HG02678 (cell line): ENCODE measurements around the gene ATG4D.

Experiments used
- ATAC-seq: cut with Tn5 transposase; IDR thresholded peaks from one replicate; pipeline ENCODE4 v1.9.1; 2021; ENCODE audit warnings: mild to moderate bottlenecking, moderate library complexity; ENCODE audit not compliant: unreplicated experiment

The ATG4D gene

DNA sequence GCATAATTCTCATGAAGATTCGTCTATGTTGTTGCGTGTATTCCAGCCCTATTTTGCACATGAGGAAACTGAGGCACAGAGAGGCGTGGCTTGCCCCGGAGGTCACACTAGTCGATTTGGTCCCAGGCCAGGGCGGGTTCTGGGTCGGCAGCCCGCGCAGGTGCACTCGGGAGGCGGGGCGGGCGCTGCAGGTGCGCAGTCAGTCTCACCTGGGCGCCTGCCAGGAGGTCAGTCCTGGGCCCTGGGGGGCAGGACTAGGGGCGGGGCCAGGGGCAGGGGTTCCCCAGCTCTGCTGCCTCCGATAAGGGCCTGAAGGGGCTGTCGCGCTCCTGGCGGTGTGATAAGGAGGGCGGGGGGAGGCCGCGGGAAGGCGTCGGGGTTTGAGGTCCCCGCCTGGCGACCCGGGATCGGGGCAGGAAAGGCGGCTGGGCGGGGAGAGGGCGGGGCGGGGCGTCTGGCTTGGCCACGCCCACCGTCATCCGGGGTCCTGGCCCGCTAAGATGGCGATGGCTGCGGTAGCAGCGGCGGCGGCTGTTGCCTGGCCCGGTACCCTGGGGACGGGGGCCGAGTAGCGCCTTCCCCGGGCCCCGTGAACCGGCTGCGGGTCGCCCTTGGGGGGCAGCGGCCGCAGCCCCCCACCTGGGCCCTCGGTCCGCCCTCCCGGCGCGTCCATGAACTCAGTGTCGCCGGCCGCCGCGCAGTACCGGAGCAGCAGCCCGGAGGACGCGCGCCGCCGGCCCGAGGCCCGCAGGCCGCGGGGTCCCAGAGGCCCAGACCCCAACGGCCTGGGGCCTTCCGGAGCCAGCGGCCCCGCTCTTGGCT is at the start of gene ATG4D:
Gene ATG4D, plus strand, starts transcription at position 485 of the 822 bp plus-strand sequence. Its CDS starts 187 bp downstream, at position 672.
- ATAC-seq: peak; percentile 75

- ATAC-seq: no peak
Observed at GRCh38 chr19:10497371-10497770, 46.3 kb upstream of the ATG4D start.

- ATAC-seq: no peak
Observed at GRCh38 chr19:10499550-10500246, 44.0 kb upstream of the ATG4D start.

DNA sequence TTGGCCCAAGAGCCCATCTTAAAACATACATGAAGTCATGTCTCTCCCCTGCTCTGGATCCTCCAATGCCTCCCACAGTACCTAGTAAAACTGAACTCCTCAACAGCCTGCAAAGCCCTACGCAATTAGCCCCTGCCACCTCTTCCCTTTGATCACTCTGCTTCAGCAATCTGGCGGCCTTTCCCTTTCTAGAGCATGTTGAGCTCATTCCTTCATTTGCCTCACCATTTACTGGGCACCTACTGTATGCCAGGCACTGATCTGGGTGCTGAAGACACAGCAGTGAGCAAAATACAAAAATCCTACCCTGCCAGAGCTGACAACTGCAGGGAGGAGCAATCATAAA is 43.5 kb upstream of the ATG4D start:
- no peak for ATAC-seq

DNA sequence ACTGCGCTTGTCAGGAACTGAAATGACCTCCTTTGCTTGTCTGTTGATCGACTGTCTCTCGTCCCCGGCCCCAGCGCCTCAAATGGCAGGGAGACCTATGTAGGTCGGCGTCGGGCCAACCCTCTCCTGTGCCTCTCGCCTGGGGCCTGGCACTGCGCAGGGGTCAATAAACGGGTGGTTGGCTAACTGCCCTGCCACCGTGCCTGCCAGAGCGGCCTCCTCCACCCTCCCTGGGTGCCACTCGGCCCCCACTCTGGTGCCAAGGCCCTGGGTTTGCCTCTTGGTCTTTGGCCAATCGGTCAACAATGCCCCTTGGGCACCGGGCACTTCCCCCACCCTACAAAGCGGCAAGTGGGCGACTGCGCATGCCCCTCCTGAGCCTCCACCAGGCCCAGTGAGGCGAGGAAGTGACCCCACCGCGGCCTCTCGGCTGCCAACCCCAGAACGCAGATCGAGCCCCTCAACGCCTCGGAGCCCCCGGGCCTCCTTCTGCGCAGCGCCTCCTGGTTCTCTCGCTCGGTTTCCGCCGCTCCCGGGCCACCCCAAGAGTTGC is 41.7 kb upstream of the ATG4D start:
- ATAC-seq: peak; percentile 35

- peak; percentile 82 for ATAC-seq
Observed at GRCh38 chr19:10502524-10503001, 41.1 kb upstream of the ATG4D start.

DNA sequence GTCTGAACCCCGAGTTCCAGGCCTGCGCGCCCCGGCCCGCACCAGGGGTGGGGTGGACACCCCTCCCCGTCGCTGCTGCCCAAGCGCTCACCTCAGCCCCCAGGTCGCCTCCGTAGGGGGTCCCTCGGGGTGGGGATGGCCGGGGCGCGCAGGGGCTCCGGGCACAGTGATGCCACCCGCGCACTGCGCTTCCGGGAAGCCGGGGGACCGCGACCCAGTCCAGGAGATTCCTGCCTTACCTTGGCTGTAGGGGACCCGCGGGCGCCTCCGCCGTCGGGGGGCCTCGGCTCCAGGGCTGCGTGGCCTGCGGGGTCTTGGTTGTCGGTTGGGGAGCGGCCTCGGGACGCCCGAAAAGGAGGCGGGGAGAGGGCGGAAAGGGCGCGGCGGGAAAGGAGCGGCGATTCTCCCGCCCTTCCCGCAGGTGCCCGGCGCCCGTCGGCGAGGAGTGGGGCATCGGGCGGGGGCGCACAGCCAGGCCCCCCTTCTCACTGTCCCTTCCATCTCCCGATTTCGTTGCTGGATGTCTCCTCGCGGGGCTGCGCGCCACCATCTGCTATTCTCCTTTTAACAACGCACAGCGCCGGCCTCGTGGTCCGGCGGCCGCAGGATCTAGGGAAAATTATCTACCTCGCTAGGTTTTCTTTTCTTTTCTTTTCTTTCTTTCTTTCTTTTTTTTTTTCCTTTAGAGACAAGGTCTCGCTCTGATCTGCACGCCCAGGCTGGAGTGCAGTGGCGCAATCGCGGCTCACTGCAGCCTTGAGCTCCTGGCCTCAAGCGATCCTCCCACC is 40.5 kb upstream of the ATG4D start, which contains the start of gene KEAP1:
Gene KEAP1, minus strand, starts transcription at position 355 of the 788 bp plus-strand sequence. CDS start 3,323 bp downstream, outside the sequence.
- ATAC-seq: peak; percentile 31

GRCh38 chr19:10505583-10506229 is 38.0 kb upstream of the ATG4D start:
- ATAC-seq: no peak

- ATAC-seq: no peak
Observed at GRCh38 chr19:10508036-10508435, 35.7 kb upstream of the ATG4D start.

GRCh38 chr19:10508707-10509106 is 35.0 kb upstream of the ATG4D start:
- no peak for ATAC-seq

DNA sequence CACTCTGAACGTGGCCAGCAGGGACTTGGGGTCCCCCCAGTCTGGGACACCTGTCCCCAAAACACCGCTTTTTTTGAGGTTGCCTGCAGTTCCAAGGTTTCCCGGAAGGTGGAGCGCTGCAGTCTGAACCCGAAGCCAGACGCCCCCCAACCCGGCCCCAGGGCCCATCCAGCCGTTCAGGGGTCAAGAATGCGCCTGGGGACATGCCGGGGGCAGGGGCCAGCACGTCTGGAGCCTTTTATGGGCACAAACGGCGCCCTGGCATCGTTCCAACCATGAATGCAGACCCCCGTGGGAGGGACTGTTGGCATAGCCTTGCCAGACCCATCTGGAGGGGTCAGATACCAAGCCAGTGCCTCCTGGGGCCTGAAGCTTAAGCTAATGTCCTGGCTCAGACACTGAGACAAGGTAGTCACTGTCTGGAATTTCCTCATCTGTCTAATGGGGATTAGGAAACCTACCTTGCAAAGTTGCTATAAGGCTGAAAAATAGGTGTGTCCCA is 33.4 kb upstream of the ATG4D start:
- ATAC-seq: no peak

DNA sequence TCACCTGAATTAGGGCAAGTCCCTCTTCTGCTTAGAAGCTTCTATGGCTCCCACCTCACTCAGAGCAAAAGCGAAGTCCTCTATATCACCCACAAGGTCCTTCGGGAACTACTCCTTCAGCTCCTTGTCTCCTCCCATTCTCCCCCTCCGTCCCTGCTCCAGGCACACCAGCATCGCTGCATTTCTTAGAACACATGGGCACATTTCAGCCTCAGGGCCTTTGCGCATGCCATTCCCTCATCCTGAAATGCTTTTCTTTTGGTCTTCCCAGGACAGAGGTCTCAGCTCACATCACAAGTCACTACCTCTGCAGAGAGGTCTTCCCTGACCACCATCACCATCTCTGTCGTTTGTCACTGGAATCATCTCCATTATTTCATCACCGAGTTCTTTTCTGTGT is 30.5 kb upstream of the ATG4D start:
- ATAC-seq: no peak

DNA sequence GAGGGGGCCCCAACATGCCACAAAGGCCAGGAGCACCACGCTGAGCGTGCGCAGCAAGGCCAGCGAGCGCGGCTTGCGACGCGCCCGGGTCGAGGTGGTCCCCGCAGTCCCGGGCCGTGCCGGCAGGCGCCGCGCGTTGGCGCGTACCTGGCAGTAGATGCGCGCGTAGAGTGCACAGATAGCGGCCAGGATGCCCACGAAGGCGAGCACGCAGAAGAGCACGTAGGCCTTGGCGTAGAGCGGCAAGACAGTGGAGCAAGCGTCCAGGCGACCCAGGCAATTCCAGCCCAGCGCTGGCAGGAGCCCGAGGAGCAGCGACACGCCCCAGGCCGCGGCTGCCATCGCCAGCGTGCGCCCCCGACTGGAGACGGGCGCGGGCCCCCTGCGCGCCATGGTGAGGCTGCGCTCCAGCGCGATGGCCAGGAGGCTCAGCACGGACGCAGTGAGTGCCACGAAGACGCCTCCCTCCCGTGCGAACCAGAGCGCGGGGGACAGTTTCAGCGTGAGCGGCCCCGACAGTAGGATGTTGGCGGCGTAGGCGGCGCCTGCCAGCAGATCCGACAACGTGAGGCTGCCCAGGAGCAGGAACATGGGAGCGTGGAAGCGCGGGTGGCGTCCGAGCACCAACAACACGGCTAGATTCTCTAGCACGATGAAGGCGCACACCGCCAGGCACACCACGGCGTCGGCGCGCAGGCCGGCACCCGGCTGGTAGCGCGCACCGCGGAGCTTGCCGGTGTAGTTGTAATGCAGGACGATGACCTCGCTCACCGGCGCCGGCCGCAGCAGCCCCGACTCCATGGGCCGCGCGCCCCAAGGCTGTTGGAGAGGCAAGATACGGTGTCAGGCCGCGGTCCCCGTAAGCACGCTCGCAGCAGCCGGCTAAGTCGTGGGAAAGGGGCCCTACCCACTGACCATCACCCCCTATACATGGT is 29.2 kb upstream of the ATG4D start:
- ATAC-seq: no peak

DNA sequence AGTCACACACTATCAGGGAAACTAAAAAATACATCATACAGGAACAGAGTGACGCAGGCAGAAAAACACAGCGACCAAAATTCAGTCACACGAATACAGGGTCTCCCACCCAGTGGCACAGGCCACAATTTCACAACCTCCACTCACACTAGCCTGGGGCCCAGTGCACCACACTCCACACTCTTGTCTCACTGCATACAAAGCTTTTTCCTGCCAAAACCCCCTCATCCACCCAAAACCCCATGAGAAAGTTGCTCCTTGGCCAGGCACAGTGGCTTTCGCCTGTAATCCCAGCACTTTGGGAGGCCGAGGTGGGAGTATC is 27.7 kb upstream of the ATG4D start:
- no peak for ATAC-seq

- ATAC-seq: no peak
Observed at GRCh38 chr19:10516671-10517286, 26.9 kb upstream of the ATG4D start.

- ATAC-seq: no peak
Observed at GRCh38 chr19:10517361-10517759, 26.3 kb upstream of the ATG4D start, which contains the start of gene S1PR5. Gene S1PR5 (minus strand): TSS chr19:10517447. CDS start chr19:10515011, 2,436 bp downstream.

DNA sequence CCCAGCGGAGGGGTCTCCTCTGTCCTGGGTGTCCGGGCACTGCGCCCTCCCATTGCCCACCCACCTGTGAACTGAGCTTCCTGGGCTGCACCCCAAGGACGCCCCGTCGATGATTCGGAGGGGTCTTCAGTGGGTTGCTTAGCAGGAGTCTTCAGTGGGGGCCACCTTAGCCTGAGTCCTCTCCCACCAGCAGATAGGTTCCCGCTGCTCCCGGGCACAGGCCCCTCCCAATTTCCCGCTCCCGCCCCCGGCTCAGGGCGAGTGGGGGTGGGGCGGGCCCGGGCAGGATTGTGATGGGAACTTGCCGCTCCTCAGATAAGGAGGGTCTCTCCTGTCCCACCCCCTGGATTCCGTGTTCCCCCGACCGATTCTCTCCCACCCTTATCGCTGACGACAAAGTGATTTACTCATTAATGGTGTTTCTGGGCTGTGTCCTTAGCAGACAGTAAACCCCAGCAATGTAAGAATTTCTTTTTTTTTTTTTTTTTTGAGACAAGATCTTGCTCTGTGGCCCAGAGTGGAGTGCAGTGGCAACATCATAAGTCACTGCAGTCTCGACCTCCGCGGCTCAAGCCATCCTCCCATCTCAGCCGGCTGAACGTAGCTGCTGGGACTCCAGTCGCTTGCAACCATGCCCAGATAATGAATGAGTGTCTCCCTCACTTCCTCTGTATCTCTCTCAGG is 25.8 kb upstream of the ATG4D start:
- no peak for ATAC-seq
